Sigmoid colon (tissue), 4 donors: ENCODE measurements around the gene TDRD6.

Experiments used
- EP300 ChIP-seq, 4 donors: sonication (generic); formaldehyde crosslinking; IDR thresholded peaks; one replicate each; pipeline ENCODE4 v1.6.1; 2017; ENCODE audit warnings: antibody characterized with exemption in 4 of 4
- POLR2A ChIP-seq, 2 donors: fragments of 450-650 bp; IDR thresholded peaks; one replicate each; pipeline ENCODE4 v1.6.1; 2016; ENCODE audit warnings: antibody characterized with exemption in 2 of 2, mild to moderate bottlenecking in 2 of 2, moderate library complexity in 2 of 2
- POLR2AphosphoS5 ChIP-seq, 4 donors: sonication (generic); formaldehyde crosslinking; IDR thresholded peaks; one replicate each; pipeline ENCODE4 v1.6.1; 2017; ENCODE audit warnings: antibody characterized with exemption in 4 of 4
- TF ChIP-seq, protein P1 (sequence below), 4 experiments: fragments of 450-650 bp in 3 of 4; fragments of 200-600 bp in 1 of 4; IDR thresholded peaks; one replicate each; pipeline ENCODE4 v1.5.1; 2016 to 2019; ENCODE audit warnings: antibody characterized with exemption in 4 of 4, mild to moderate bottlenecking in 3 of 4, moderate library complexity in 2 of 4

DNA sequence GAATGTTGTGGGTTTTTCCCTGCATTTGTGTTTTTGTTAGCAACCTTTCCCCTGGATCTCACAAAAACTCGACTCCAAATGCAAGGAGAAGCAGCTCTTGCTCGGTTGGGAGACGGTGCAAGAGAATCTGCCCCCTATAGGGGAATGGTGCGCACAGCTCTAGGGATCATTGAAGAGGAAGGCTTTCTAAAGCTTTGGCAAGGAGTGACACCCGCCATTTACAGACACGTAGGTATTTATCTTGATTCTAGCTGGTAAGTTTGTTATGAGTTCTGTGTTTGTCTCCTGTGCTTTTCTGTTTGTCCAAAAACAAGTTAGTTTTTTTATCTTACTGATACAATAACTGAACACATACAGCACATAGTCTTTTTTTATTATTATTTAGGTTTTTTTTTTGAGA, 31.9 kb upstream of the TDRD6 start:
- no peak for TF ChIP-seq POLR2A (IDR thresholded peaks at IDR 0.05)
- TF ChIP-seq, protein P1, sequence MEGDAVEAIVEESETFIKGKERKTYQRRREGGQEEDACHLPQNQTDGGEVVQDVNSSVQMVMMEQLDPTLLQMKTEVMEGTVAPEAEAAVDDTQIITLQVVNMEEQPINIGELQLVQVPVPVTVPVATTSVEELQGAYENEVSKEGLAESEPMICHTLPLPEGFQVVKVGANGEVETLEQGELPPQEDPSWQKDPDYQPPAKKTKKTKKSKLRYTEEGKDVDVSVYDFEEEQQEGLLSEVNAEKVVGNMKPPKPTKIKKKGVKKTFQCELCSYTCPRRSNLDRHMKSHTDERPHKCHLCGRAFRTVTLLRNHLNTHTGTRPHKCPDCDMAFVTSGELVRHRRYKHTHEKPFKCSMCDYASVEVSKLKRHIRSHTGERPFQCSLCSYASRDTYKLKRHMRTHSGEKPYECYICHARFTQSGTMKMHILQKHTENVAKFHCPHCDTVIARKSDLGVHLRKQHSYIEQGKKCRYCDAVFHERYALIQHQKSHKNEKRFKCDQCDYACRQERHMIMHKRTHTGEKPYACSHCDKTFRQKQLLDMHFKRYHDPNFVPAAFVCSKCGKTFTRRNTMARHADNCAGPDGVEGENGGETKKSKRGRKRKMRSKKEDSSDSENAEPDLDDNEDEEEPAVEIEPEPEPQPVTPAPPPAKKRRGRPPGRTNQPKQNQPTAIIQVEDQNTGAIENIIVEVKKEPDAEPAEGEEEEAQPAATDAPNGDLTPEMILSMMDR (IDR thresholded peaks at IDR 0.05) = no peak
- no peak for TF ChIP-seq POLR2AphosphoS5 (IDR thresholded peaks at IDR 0.05)
- TF ChIP-seq EP300 (IDR thresholded peaks at IDR 0.05) = no peak
